Kidney (tissue), 14 donors: Measurements from ENCODE around the gene TIMP1. TPM values are rescaled to one million over a fixed set of nuclear protein-coding genes. Genes with fewer than 3 reads are reported as not detected.

Experiments used
- DNase-seq, 5 donors: peaks; one replicate each; pipeline ENCODE4 v3.0.0-alpha.2; 2013 to 2020
- FAIRE-seq: peaks from 2 replicates; lab custom pipeline; 2012; peaks lifted over from hg19 to GRCh38; lab: Jason Lieb, UNC
- H3K27ac ChIP-seq, 2 donors: one replicate each; pipeline ENCODE4 v1.7.0; 2013; ENCODE audit warnings: low read depth in 2 of 2, low read length in 2 of 2, inconsistent platforms in 1 of 2
- H3K27me3 ChIP-seq: one replicate; pipeline ENCODE4 v1.7.1; 2013; ENCODE audit warnings: low read length, inconsistent platforms; ENCODE audit not compliant: control insufficient read depth, insufficient read depth
- H3K36me3 ChIP-seq, 3 donors: one replicate each; pipeline versions ENCODE4 v1.7.0 to v1.7.1; 2013; ENCODE audit warnings: low read length in 3 of 3, control low read depth in 1 of 3, inconsistent platforms in 1 of 3; ENCODE audit not compliant: insufficient read depth in 3 of 3, control insufficient read depth in 2 of 3
- H3K4me1 ChIP-seq, 3 donors: one replicate each; pipeline versions ENCODE4 v1.7.0 to v1.7.1; 2013; ENCODE audit warnings: low read length in 3 of 3, inconsistent platforms in 1 of 3, low read depth in 1 of 3; ENCODE audit not compliant: control insufficient read depth in 2 of 3, insufficient read depth in 2 of 3
- H3K4me3 ChIP-seq, 3 donors: one replicate each; pipeline versions ENCODE4 v1.7.0 to v1.8.1; 2013; ENCODE audit warnings: low read length in 3 of 3, control low read depth in 1 of 3, inconsistent platforms in 1 of 3
- H3K9ac ChIP-seq, 3 donors: one replicate each; pipeline versions ENCODE4 v1.7.0 to v1.7.1; 2013; ENCODE audit warnings: low read length in 3 of 3, control low read depth in 1 of 3, inconsistent platforms in 1 of 3
- H3K9me3 ChIP-seq, 3 donors: one replicate each; pipeline versions ENCODE4 v1.7.0 to v1.7.1; 2013; ENCODE audit warnings: low read length in 3 of 3, control low read depth in 1 of 3, inconsistent platforms in 1 of 3; ENCODE audit not compliant: control insufficient read depth in 2 of 3, insufficient read depth in 1 of 3
- CTCF ChIP-seq: IDR thresholded peaks from 3 replicates; pipeline ENCODE4 v1.5.1; 2012; ENCODE audit warnings: mild to moderate bottlenecking, moderate library complexity, borderline replicate concordance; ENCODE audit not compliant: insufficient read depth; ENCODE audit errors: extremely low read depth
- intact Hi-C: fragments of 100-400 bp; cut with DNase I; formaldehyde crosslinking; loops from one replicate; pipeline ENCODE4 v1.11.1; 2022
- polyA plus RNA-seq: library from polyadenylated mRNA; stranded (reverse); fragments of 350-450 nt; fragmentation: Illumina TruSeq; extraction: RNeasy Lipid Tissue Mini Kit (QIAGEN cat#74804); gene quantifications from one replicate; pipeline ENCODE4 v1.2.3, GENCODE V29; 2014; ENCODE audit warnings: low read depth, low replicate concordance; ENCODE audit not compliant: insufficient read depth
- total RNA-seq: library from RNA; stranded (reverse); fragmentation: NEBNext Ultra II Directional; extraction: Animal tissue kit (Norgen Biotek cat#: 25700); gene quantifications from one replicate; pipeline ENCODE4 v1.2.1, GENCODE V29; 2021
- donor health status: control.
- donor health status: control.
- donor health status: control.
- donor health status: control.
- donor health status: control.
- donor health status: DM: yes; HTN: yes; CAD: no.
- donor health status: Normal renal cell carcinoma (clear cell type).

The TIMP1 gene
- total and polyA plus RNA-seq, 2 donors from 2014 or later: 382 to 551 TPM

- no peak for FAIRE-seq
- H3K4me1 ChIP-seq: no peaks in the 10 kb centered on the region
- H3K27me3 ChIP-seq: no peaks in the 10 kb centered on the region
- intact Hi-C loops: no loop called here
- H3K4me3 ChIP-seq: no peak overlapping the region
- H3K9me3 ChIP-seq: no peaks in the 10 kb centered on the region
- no peak for DNase-seq
- no peak for TF ChIP-seq CTCF
- no peak overlapping the region for H3K27ac ChIP-seq
- peaks cover 2 to 41% (median 13%) of the 10 kb centered on the region in 3 donors for H3K36me3 ChIP-seq
- no peak overlapping the region for H3K9ac ChIP-seq
Measured at GRCh38 chrX:47564438-47565085, 17.7 kb upstream of the TIMP1 start.

GRCh38 chrX:47566841-47567240 is 15.4 kb upstream of the TIMP1 start:
- H3K4me1 ChIP-seq: no peaks in the 10 kb centered on the region
- no peak overlapping the region for H3K27ac ChIP-seq
- no peak for FAIRE-seq
- H3K27me3 ChIP-seq: no peaks in the 10 kb centered on the region
- intact Hi-C loops: no loop called here
- H3K36me3 ChIP-seq: peaks cover 2 to 41% (median 15%) of the 10 kb centered on the region in 3 donors
- H3K9me3 ChIP-seq: no peaks in the 10 kb centered on the region
- no peak overlapping the region for H3K4me3 ChIP-seq
- no peak for TF ChIP-seq CTCF
- no peak for DNase-seq
- no peak overlapping the region for H3K9ac ChIP-seq

- no peak overlapping the region for H3K4me3 ChIP-seq
- no peaks in the 10 kb centered on the region for H3K9me3 ChIP-seq
- TF ChIP-seq CTCF: no peak
- no peak overlapping the region for H3K9ac ChIP-seq
- H3K27ac ChIP-seq: no peak overlapping the region
- DNase-seq: peak in 1 of 5 donors; percentile 22
- no peaks in the 10 kb centered on the region for H3K4me1 ChIP-seq
- H3K27me3 ChIP-seq: no peaks in the 10 kb centered on the region
- no peak for FAIRE-seq
- intact Hi-C loops: no loop called here
- H3K36me3 ChIP-seq: peaks cover 2 to 33% (median 15%) of the 10 kb centered on the region in 3 donors
Measured at GRCh38 chrX:47568656-47569295, 13.5 kb upstream of the TIMP1 start.
